Femur (tissue), 1 donor: ENCODE measurements around the gene IRX3.
"Not testable (repeated sequence)": the region's sequence is repeated elsewhere in the genome, so short reads cannot be mapped to it uniquely, and the experiment has no call there.

Experiments used
- DNase-seq: peaks from one replicate; pipeline ENCODE4 v3.0.0-alpha.2; 2017

IRX3 gene

GRCh38 chr16:54273566-54273965 lies 13.0 kb downstream of the IRX3 start:
- no peak for DNase-seq

GRCh38 chr16:54270711-54271110 lies 15.9 kb downstream of the IRX3 start:
- DNase-seq = no peak

GRCh38 chr16:54269461-54269860 lies 17.1 kb downstream of the IRX3 start:
- no peak for DNase-seq

GRCh38 chr16:54268766-54269165 lies 17.8 kb downstream of the IRX3 start:
- DNase-seq = no peak

- no peak for DNase-seq
Measured at GRCh38 chr16:54268340-54268739, 18.2 kb downstream of the IRX3 start.

DNA sequence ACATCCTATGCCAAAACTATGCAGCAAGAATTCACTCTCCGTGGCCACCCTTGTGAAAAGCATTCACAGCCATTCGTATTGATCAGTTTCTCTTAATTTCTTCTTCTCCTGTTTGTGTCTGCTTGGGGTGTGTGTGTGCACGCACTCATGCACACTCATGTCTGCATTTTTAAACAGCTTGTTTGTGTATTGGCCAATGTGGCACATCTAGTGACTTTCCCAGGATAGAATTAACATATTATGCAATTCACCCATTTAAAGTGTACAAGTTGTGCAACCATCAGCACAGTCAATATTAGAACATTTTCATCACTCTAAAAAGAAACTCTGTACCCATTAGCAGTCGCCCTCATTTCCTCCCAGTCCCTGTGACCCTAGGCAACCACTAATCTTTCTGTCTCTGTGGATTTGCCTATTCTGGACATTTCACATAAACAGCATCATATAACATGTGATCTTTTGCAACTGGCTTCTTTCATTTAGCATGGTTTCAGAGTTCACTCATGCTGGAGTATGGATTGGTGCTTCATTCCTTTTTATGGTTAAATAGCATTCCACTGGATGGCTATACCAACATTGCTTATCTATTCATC lies 20.1 kb downstream of the IRX3 start:
- DNase-seq = no peak

GRCh38 chr16:54265575-54266107 lies 20.9 kb downstream of the IRX3 start:
- DNase-seq = no peak

DNA sequence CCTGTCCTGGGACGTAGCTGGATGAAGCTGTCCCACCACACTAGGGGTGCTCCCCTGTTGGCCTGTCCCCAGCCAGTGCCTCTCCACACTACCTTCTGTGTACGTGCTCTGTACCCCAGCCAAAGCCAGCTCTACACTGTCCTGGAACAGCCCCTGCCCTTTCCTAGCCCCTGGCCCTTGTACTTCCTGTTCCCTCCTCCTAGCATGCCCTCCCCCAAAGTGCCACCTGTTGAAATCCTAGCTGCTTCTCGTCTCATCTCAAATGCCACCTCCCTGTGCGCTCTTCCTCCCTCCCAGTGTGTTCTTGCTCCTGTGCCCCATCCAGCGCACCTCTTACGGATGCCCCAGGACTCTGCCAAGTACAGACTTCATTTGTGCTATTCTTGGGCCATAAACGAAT lies 33.5 kb downstream of the IRX3 start:
- no peak for DNase-seq

DNA sequence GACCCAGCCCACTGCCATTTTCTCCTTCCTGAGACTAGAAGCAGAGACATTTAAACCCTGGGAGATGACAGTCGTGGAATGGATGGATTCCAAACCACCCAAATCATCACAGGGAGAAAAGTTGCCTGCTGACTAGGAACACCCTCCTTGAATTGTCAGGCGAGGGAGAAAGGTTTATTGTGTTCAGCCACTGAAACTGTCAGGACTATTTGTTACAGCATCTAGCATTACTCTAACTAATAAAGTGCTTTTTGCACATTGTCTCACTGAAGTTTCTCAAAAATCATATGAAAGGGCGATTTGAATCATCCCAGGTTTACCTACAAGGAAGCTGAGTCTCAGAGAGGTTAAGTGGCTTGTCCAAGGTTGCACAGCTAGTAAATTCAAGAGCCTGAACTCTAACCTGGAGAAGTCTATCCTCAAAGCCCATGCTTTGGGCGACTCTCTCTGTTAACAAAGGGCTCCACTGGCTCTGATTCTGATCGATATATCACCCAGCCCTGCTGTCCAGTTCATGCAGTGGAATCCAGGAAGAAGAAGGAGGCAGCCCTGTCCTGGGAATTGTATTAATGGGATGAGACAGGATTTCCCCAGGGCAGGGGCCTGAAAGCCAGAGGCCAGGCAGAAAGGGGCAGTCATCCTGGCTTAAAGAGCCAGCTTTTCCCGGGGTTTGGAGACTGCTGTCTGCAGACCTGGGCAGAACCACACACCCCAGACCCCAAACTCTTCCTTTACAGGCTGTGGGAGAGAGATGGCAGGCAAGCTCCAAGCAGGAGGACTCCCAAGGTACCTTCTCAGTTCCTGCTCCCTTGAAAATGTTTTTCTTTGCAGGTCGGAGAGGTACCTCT lies 37.5 kb downstream of the IRX3 start:
- DNase-seq = no peak

DNA sequence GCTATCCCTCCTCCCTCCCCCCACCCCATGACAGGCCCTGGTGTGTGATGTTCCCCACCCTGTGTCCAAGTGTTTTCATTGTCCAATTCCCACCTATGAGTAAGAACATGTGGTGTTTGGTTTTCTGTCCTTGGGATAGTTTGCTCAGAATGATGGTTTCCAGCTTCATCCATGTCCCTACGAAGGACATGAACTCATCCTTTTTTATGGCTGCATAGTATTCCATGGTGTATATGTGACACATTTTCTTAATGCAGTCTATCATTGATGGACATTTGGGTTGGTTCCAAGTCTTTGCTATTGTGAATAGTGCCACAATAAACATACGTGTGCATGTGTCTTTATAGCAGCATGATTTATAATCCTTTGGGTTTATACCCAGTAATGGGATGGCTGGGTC lies 38.9 kb downstream of the IRX3 start:
- not testable (repeated sequence) for DNase-seq

DNA sequence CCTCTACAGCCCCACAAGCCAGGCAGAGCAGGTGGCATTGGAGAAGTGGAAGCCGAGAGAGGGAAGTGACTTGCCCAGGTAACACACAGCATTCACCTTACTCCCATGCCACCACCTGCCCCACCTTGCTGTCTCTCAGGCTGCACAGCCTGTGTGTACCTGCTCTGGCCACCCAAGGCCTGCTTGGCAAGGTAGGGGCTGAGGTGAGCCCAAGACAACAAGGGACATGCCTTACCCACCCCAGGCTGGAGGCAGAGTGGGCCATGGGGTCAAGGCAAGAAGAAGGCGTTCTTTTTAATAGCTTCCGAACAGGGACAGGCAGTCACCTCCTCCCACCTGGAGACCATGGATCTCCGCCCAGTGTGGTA lies 40.1 kb downstream of the IRX3 start:
- DNase-seq = no peak

GRCh38 chr16:54245788-54246453 lies 40.7 kb downstream of the IRX3 start:
- no peak for DNase-seq

DNA sequence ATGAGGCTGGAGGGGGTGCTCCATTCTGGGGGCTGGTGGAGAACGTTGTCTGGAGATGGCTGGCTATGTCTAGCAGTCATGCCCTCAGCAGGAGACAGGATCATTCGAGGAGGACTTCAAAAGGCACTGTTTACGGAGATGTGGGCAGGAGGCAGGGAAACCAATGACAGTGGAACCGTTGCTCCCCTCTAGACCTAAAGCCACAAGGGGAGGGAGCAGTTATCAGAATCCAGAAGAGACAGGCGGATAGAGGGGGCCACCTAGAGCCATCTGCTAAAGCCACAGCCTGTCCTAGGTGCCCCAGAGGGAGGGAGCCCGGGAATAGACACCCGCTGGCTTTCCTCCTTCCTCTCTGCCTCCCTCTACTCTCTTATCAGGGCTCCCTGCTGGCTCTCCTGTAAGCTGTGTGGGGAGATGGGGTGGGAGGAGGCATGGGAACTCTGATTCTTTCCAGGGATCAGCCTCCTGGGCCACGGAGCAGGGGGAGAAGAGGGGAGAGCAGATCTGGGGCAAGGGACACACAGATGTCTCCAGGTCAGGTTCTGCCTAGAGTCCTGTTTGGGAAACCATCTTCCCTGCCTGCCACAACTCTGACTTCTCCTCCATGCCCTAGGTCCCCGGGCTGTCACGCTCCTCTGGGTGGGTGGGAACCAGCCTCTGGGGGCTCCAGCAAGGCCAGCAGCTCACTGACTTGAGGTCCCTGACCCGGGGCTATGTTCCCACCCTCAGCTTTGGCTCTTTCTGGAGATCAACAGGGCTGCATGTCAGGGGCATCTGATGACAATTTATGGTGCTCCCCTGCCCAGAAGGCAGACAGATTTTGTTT lies 42.3 kb downstream of the IRX3 start:
- DNase-seq = no peak

DNA sequence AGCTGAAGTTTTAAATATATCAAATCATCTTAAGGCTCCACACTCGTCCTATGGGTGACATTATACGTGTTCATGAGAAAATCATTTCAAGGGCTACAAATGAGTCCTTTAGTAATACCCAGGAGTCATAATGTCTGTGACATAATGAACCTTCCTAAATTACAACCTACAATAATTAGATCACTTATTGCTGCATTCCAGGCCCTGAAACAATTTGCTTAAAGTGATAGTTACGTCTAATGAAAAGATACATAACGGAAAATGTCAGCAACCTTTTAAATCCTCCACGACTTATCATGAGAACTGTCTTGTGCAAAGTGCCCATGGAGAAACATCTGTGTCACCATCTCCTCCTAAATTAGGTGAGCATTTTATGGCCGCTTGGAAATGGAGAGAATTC lies 43.4 kb downstream of the IRX3 start:
- DNase-seq = no peak

DNA sequence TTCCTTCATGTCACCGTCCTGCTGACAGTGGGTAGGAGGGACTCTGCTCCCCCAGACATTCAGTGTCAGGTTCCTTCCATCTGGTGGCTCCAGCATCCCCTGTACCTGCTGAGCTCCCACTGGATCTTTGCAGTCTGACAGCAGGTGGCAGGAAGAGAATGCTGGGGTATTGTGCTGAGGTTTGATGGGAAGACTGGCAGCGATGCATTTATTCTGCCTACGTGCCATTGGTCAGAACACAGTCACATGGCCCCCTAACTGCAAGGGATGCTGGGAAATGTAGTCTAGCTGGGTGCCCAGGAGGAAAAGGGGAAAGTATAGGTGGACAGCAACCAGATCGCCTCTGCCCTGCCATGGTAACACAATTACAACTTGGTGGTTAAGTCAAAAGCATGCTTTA lies 44.4 kb downstream of the IRX3 start:
- DNase-seq = no peak

- DNase-seq = no peak
Measured at GRCh38 chr16:54241525-54241924, 45.1 kb downstream of the IRX3 start.

DNA sequence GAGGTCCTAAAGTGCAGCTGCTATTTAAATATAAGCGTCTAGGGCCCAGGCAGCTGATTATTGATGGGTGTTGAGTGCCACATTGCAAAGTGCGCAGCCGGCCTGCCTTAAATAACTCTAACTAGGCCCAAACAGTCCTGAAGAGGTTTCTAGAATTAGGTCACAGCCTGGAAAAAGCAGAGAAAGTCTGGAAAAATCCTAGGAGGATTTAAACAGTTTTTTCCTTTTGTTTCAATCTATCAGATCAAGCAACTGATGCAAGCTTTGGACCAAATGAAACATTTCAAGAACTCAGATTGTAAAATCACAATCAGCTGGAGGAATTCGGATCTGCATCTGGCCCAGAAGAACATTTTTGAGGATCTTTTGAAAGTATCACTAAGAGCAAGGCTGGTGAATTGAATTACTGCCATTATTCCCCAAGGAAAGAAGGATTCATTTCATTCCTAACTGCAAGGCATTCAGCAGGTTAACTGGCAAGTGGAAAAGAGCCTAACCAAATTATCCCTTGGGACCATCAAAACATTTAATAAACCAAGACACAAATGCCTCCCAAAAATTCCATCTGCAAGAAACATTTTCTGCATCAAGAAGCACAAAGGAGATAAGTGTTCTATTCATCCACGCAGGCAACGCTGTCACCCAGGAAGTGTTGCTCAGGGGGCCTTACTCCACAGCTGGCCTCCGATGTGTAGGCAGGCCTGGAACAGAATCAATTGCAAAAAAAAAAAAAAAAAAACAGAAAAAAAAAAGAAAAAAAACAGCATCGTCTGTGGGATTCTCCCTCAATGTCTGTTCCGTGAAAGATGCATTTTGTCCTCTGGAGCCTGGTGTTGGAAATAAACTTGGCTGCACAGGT lies 46.1 kb downstream of the IRX3 start:
- peak; percentile 40 for DNase-seq

DNA sequence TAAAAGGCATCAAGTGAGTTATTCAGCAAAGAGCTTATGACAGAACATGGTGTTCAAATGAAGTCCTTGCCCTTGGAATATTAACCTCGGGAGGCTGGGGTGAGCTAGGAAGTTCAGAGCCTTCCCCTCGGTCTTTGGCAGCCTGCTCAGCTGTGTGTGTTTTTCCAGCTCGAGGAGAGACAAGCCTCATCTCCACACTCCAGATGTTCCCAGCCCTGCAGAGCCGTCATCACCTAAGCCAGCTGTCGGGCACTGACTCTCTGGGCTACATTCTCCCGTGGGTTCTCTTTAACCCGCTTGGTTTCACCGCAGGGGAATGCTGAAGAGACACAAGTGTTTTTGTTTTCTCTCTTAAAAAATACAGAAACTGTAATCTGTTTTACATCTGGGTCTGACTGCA lies 47.1 kb downstream of the IRX3 start:
- DNase-seq = peak; percentile 38

- no peak for DNase-seq
Measured at GRCh38 chr16:54236773-54237172, 49.8 kb downstream of the IRX3 start.

GRCh38 chr16:54233615-54234014 lies 53.0 kb downstream of the IRX3 start:
- DNase-seq = no peak
